ENCODE results near the gene MEX3A.

GRCh38 chr1:156051011-156051725, 31.1 kb downstream of the MEX3A start:
- TF ChIP-seq EZH2 (IDR thresholded peaks at IDR 0.05) (no peak), POLR2AphosphoS5 (IDR thresholded peaks at IDR 0.05; ENCODE audit: borderline replicate concordance, low read depth, low read length) (no peak), FOXP2 (optimal IDR thresholded peaks at IDR 0.05; ENCODE audit: control extremely low read depth, extremely low read length, insufficient read depth) (no peak)

All from SK-N-MC (cell line).